ENCODE measurements around the gene TCF21. TPM values are rescaled to one million over a fixed set of nuclear protein-coding genes. Genes with fewer than 3 reads are reported as not detected.

TCF21 gene
- total and polyA plus RNA-seq, 2 experiments from 2014 or later: 0.17 to 0.19 TPM

DNA sequence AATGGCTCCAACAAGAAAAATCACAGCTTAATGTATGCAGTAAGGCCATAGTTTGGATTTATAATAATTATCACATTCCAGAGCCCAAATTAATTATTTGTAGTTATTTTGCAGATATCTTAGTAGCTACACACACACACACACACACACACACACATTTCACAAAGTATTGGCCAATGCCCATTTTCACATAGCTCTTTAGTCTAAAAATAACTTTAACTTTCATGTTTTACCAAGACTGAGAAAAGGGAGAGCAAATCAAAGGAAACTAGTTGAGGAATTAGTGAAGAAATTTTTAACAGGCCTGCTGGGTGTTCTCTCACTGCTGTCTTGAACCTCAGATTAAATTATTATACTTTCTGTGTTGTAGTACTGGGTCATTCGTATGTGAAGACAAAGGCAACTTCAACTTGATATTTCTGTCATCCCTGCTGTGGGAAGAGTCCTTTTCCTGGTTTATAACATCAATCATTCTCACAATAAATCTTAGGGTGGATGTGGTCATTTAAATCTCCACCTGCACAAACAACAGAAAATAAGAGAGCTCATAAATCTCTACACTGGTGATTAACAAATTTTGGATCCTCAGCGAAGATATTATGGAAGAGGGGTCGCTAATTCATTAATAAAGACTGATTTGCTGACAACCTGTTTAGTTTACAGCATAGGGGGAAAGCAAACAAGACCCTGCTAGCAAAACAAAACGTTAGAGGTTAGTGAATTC, 1.6 kb upstream of the TCF21 start:
- Mint-ChIP-seq H3K27ac (no peak overlapping the region), H3K27me3 (ENCODE audit: insufficient read depth, low read depth, poor library complexity) (peaks cover 47% of the 10 kb centered on the region), H3K36me3 (ENCODE audit: low read depth) (no peaks in the 10 kb centered on the region), H3K9me3 (no peaks in the 10 kb centered on the region; the same call in 2 of the 3 replicates), H3K4me3 (no peak overlapping the region), H3K4me1 (peaks cover 30% of the 10 kb centered on the region)
- no peak for DNase-seq (ENCODE audit: low spot score)
- 0 out of 2 replicates have a peak, but pooled peaks cover 5% of the 10 kb centered on the region for H3F3A ChIP-seq (replicated peaks; ENCODE audit: low read depth)
- no peaks in the 10 kb centered on the region for H3K36me3 ChIP-seq (ENCODE audit: insufficient read depth)
- H3K79me2 ChIP-seq (replicated peaks; ENCODE audit: insufficient read depth): no peaks in the 10 kb centered on the region
- peaks cover 71% of the 10 kb centered on the region for H3K27me3 ChIP-seq (ENCODE audit: insufficient read depth)
- no peaks in the 10 kb centered on the region for H3K9me2 ChIP-seq (ENCODE audit: insufficient read depth)
- TF ChIP-seq, protein P1, sequence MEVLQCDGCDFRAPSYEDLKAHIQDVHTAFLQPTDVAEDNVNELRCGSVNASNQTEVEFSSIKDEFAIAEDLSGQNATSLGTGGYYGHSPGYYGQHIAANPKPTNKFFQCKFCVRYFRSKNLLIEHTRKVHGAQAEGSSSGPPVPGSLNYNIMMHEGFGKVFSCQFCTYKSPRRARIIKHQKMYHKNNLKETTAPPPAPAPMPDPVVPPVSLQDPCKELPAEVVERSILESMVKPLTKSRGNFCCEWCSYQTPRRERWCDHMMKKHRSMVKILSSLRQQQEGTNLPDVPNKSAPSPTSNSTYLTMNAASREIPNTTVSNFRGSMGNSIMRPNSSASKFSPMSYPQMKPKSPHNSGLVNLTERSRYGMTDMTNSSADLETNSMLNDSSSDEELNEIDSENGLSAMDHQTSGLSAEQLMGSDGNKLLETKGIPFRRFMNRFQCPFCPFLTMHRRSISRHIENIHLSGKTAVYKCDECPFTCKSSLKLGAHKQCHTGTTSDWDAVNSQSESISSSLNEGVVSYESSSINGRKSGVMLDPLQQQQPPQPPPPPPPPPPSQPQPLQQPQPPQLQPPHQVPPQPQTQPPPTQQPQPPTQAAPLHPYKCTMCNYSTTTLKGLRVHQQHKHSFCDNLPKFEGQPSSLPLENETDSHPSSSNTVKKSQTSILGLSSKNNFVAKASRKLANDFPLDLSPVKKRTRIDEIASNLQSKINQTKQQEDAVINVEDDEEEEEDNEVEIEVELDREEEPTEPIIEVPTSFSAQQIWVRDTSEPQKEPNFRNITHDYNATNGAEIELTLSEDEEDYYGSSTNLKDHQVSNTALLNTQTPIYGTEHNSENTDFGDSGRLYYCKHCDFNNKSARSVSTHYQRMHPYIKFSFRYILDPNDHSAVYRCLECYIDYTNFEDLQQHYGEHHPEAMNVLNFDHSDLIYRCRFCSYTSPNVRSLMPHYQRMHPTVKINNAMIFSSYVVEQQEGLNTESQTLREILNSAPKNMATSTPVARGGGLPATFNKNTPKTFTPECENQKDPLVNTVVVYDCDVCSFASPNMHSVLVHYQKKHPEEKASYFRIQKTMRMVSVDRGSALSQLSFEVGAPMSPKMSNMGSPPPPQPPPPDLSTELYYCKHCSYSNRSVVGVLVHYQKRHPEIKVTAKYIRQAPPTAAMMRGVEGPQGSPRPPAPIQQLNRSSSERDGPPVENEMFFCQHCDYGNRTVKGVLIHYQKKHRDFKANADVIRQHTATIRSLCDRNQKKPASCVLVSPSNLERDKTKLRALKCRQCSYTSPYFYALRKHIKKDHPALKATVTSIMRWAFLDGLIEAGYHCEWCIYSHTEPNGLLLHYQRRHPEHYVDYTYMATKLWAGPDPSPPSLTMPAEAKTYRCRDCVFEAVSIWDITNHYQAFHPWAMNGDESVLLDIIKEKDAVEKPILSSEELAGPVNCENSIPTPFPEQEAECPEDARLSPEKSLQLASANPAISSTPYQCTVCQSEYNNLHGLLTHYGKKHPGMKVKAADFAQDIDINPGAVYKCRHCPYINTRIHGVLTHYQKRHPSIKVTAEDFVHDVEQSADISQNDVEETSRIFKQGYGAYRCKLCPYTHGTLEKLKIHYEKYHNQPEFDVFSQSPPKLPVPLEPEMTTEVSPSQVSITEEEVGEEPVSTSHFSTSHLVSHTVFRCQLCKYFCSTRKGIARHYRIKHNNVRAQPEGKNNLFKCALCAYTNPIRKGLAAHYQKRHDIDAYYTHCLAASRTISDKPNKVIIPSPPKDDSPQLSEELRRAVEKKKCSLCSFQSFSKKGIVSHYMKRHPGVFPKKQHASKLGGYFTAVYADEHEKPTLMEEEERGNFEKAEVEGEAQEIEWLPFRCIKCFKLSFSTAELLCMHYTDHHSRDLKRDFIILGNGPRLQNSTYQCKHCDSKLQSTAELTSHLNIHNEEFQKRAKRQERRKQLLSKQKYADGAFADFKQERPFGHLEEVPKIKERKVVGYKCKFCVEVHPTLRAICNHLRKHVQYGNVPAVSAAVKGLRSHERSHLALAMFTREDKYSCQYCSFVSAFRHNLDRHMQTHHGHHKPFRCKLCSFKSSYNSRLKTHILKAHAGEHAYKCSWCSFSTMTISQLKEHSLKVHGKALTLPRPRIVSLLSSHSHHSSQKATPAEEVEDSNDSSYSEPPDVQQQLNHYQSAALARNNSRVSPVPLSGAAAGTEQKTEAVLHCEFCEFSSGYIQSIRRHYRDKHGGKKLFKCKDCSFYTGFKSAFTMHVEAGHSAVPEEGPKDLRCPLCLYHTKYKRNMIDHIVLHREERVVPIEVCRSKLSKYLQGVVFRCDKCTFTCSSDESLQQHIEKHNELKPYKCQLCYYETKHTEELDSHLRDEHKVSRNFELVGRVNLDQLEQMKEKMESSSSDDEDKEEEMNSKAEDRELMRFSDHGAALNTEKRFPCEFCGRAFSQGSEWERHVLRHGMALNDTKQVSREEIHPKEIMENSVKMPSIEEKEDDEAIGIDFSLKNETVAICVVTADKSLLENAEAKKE (CRISPR knock-in tag; IDR thresholded peaks at IDR 0.05): no peak
- TF ChIP-seq STAT1 (IDR thresholded peaks at IDR 0.05; ENCODE audit: unreplicated experiment) (no peak), ZNF331 (CRISPR knock-in tag; IDR thresholded peaks at IDR 0.05; ENCODE audit: low read depth) (no peak), JUNB (IDR thresholded peaks at IDR 0.05; ENCODE audit: unreplicated experiment) (no peak), EZH2phosphoT487 (IDR thresholded peaks at IDR 0.05; ENCODE audit: unreplicated experiment) (no peak), NANOG (IDR thresholded peaks at IDR 0.05; ENCODE audit: borderline replicate concordance) (no peak), CREB1 (CRISPR knock-in tag; IDR thresholded peaks at IDR 0.05; ENCODE audit: low read depth) (no peak), POLR2AphosphoS5 (IDR thresholded peaks at IDR 0.05; ENCODE audit: low read depth) (no peak)
- peaks cover 34% of the 10 kb centered on the region for H3K4me1 ChIP-seq (ENCODE audit: insufficient read depth)
- no peak overlapping the region for H3K4me3 ChIP-seq
- H2AFZ ChIP-seq: no peak overlapping the region
- H4K20me1 ChIP-seq (replicated peaks; ENCODE audit: insufficient read depth): no peaks in the 10 kb centered on the region
- H3K27ac ChIP-seq (ENCODE audit: low read depth): no peak overlapping the region
- no peak overlapping the region for H3K4me2 ChIP-seq
- ATAC-seq: no peak

Measured in GM23338 (cell line).